Right lobe of liver (tissue), 4 donors: ENCODE results near the gene LCP2.

ENCODE experiments used
- POLR2A ChIP-seq: fragments of 450-650 bp; IDR thresholded peaks from one replicate; pipeline ENCODE4 v1.6.1; 2017; ENCODE audit warnings: antibody characterized with exemption, mild to moderate bottlenecking
- TF ChIP-seq, protein P1 (sequence below), 4 donors: fragments of 200-600 bp in 3 of 4; fragments of 450-650 bp in 1 of 4; IDR thresholded peaks; one replicate each; pipeline versions ENCODE4 v1.5.1 to v1.8.0; 2016 to 2022; ENCODE audit warnings: antibody characterized with exemption in 4 of 4, mild to moderate bottlenecking in 2 of 4
- donor health status: DM: no; HTN: no; CAD: no.
- donor health status: DM: no; HTN: no; CAD: no.
- donor health status: DM: no; HTN: yes; CAD: no.

DNA sequence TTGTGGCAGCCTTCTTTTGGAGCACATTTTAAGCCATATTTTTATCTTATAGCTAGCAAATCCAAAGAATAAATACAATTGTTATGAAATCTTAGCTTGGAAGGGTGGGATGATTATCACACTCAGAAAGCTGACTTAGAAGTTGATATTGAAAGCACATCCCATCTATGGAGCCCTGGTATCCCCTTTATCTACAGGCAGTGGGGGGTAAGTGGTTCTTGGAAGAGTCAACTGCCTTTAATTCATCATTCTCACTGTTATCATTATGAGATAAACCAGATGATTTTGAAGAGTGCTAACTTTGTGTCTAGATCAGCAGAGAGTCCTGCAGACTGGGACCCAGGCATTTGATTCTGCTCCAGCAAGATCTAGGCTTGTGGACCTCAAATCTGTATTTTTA, 3.0 kb downstream of the LCP2 start:
- TF ChIP-seq, protein P1, sequence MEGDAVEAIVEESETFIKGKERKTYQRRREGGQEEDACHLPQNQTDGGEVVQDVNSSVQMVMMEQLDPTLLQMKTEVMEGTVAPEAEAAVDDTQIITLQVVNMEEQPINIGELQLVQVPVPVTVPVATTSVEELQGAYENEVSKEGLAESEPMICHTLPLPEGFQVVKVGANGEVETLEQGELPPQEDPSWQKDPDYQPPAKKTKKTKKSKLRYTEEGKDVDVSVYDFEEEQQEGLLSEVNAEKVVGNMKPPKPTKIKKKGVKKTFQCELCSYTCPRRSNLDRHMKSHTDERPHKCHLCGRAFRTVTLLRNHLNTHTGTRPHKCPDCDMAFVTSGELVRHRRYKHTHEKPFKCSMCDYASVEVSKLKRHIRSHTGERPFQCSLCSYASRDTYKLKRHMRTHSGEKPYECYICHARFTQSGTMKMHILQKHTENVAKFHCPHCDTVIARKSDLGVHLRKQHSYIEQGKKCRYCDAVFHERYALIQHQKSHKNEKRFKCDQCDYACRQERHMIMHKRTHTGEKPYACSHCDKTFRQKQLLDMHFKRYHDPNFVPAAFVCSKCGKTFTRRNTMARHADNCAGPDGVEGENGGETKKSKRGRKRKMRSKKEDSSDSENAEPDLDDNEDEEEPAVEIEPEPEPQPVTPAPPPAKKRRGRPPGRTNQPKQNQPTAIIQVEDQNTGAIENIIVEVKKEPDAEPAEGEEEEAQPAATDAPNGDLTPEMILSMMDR (IDR thresholded peaks at IDR 0.05): no peak
- TF ChIP-seq POLR2A: no peak
